Measurements from ENCODE around the gene QRICH2. TPM values are rescaled to one million over a fixed set of nuclear protein-coding genes. Genes with fewer than 3 reads are reported as not detected.

Gene QRICH2
- total and polyA plus RNA-seq, 11 donors = 1.0 to 2.7 (median 1.6) TPM

- 94 to 97% (median 95%) methylated on average over 5 of the region's 5 CpGs for WGBS, 4 donors
- intact Hi-C loops (cut with DNase I) = loop anchor here in 1 of 10 donors (1.0 kb wide), 1 partner anchor 24 kb away; the partner anchor contains the start of gene RNF157
- no peak for DNase-seq
Observed at GRCh38 chr17:76263896-76264295, 44.2 kb downstream of the QRICH2 start.

DNA sequence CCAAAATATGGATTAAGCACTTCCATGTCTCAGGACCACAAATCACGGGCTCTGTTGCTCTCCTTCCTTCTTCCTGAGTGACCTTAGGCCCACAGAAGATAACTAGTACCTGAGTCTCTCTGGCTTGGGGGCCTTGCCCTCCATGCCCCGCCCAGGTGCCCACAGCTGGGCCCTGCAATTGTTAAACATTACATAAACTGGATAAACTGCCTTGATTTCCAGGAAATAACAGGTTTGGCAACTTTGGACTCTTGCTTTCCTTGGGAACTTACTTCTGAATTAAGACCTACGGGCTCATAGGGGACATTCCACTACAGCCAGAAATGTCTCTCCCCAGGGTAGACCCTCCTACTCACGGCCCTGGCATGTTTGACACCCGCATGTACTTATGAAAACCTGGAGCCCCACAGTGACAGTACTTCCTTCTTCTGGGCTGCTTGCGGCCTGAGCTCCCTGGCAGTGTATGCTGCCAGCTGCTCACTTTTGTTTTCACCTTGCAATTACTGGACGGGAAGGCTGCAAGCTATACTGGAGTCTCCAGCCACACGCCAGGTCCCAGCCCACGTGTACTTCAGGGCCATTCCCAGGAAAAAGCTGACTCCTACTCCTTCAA, 45.2 kb downstream of the QRICH2 start:
- WGBS, 4 donors = 63 to 71% (median 67%) methylated on average over 9 of the region's 9 CpGs
- no peak for DNase-seq
- Histone ChIP-seq H3K27ac (peak overlapping the region in 6 of 12 donors; percentile 34 to 96 (median 42)), H3K4me1 (peaks cover 6 to 58% (median 24%) of the 10 kb centered on the region in 12 donors), H3K9me3 (no peaks in the 10 kb centered on the region), H3K36me3 (peaks cover 0 to 2% (median 0%) of the 10 kb centered on the region in 9 donors), H3K4me3 (no peak overlapping the region), H3K27me3 (no peaks in the 10 kb centered on the region)
- intact Hi-C loops (cut with DNase I) = no loop called here
- ATAC-seq = no peak
- no peak for TF ChIP-seq POLR2A (IDR thresholded peaks at IDR 0.05)
- TF ChIP-seq, protein P1, sequence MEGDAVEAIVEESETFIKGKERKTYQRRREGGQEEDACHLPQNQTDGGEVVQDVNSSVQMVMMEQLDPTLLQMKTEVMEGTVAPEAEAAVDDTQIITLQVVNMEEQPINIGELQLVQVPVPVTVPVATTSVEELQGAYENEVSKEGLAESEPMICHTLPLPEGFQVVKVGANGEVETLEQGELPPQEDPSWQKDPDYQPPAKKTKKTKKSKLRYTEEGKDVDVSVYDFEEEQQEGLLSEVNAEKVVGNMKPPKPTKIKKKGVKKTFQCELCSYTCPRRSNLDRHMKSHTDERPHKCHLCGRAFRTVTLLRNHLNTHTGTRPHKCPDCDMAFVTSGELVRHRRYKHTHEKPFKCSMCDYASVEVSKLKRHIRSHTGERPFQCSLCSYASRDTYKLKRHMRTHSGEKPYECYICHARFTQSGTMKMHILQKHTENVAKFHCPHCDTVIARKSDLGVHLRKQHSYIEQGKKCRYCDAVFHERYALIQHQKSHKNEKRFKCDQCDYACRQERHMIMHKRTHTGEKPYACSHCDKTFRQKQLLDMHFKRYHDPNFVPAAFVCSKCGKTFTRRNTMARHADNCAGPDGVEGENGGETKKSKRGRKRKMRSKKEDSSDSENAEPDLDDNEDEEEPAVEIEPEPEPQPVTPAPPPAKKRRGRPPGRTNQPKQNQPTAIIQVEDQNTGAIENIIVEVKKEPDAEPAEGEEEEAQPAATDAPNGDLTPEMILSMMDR (IDR thresholded peaks at IDR 0.05) = no peak

More at GRCh38 chr17:76263896-76264295, 44.2 kb downstream of the QRICH2 start:
- no peak for ATAC-seq
- no peaks in the 10 kb centered on the region for H3K27me3 ChIP-seq
- H3K27ac ChIP-seq = peak overlapping the region in 7 of 12 donors; percentile 47 to 96 (median 73)
- peaks cover 8 to 67% (median 33%) of the 10 kb centered on the region in 12 donors for H3K4me1 ChIP-seq
- peaks cover 0 to 5% (median 0%) of the 10 kb centered on the region in 9 donors for H3K36me3 ChIP-seq
- TF ChIP-seq, protein P1 (IDR thresholded peaks at IDR 0.05) = no peak
- no peak for TF ChIP-seq POLR2A (IDR thresholded peaks at IDR 0.05)
- no peaks in the 10 kb centered on the region for H3K9me3 ChIP-seq
- H3K4me3 ChIP-seq = no peak overlapping the region

GRCh38 chr17:76261421-76262215, 46.5 kb downstream of the QRICH2 start:
- H3K36me3 ChIP-seq = no peaks in the 10 kb centered on the region
- H3K27me3 ChIP-seq = no peaks in the 10 kb centered on the region
- no peak overlapping the region for H3K4me3 ChIP-seq
- no peak for TF ChIP-seq POLR2A (IDR thresholded peaks at IDR 0.05)
- TF ChIP-seq, protein P1 (IDR thresholded peaks at IDR 0.05) = no peak
- no peaks in the 10 kb centered on the region for H3K9me3 ChIP-seq
- H3K27ac ChIP-seq = peak overlapping the region in 6 of 12 donors; percentile 10 to 53 (median 36)
- intact Hi-C loops (cut with DNase I) = no loop called here
- ATAC-seq = no peak
- H3K4me1 ChIP-seq = peaks cover 0 to 46% (median 13%) of the 10 kb centered on the region in 12 donors
- 78 to 83% (median 82%) methylated on average over 23 of the region's 23 CpGs for WGBS, 4 donors
- DNase-seq = no peak

DNA sequence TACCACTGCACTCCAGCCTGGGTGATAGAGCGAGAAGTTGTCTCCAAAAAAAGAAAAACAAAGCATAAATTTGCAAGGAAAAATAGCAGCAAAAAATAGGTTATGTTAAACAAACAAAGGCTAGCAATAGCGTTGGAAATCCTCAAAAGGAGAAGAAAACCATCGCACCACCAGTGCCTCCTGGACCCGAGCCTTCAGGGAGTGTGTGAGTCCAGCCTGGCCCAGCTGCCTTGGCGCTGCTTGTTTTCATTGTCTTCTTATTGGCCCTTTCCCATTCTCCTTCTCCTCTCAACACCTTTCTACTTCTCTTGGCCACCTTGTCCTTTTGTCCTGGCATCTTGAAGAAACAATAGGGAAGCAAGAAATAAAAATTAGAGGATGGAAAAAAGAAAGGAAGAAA, 47.4 kb downstream of the QRICH2 start:
- TF ChIP-seq POLR2A (IDR thresholded peaks at IDR 0.05) = no peak
- TF ChIP-seq, protein P1 (IDR thresholded peaks at IDR 0.05) = no peak
- Histone ChIP-seq H3K4me3 (no peak overlapping the region), H3K4me1 (peaks cover 0 to 42% (median 11%) of the 10 kb centered on the region in 12 donors), H3K27ac (peak overlapping the region in 1 of 12 donors; percentile 28), H3K27me3 (no peaks in the 10 kb centered on the region), H3K9me3 (no peaks in the 10 kb centered on the region), H3K36me3 (no peaks in the 10 kb centered on the region)
- WGBS, 4 donors = 74 to 79% (median 77%) methylated on average over 5 of the region's 5 CpGs
- intact Hi-C loops (cut with DNase I) = no loop called here
- DNase-seq (no peak), ATAC-seq (no peak)
